Osteoblast (primary cell): ENCODE results near the gene CCDC92. TPM values are rescaled to one million over a fixed set of nuclear protein-coding genes. Genes with fewer than 3 reads are reported as not detected.

Source experiments
- DNase-seq: peaks from one replicate; pipeline ENCODE4 v3.0.0; 2011; ENCODE audit warnings: low spot score, mixed read lengths; ENCODE audit not compliant: insufficient read length; ENCODE audit errors: missing footprints
- H2AFZ ChIP-seq: 2 replicates; pipeline ENCODE4 v1.6.0; 2011; ENCODE audit warnings: mild to moderate bottlenecking, low read length
- H3K27ac ChIP-seq: 2 replicates; pipeline ENCODE4 v1.5.1; 2011; ENCODE audit warnings: mild to moderate bottlenecking, low read depth, low read length, moderate library complexity
- H3K27me3 ChIP-seq: 2 replicates; pipeline ENCODE4 v1.6.0; 2012; ENCODE audit warnings: mild to moderate bottlenecking, control low read depth, inconsistent platforms, low read length, moderate library complexity; ENCODE audit not compliant: insufficient read depth
- H3K36me3 ChIP-seq: 2 replicates; pipeline ENCODE4 v1.5.1; 2011; ENCODE audit warnings: mild to moderate bottlenecking, low read length, control low read depth, moderate library complexity; ENCODE audit not compliant: insufficient read depth
- H3K4me1 ChIP-seq: 2 replicates; pipeline ENCODE4 v1.5.1; 2011; ENCODE audit warnings: mild to moderate bottlenecking, low read length, control low read depth, moderate library complexity; ENCODE audit not compliant: insufficient read depth
- H3K4me2 ChIP-seq: 2 replicates; pipeline ENCODE4 v1.6.0; 2011; ENCODE audit warnings: mild to moderate bottlenecking, low read length; ENCODE audit not compliant: insufficient read depth
- H3K4me3 ChIP-seq: fragments of 200-600 bp; sonication (generic); 3 replicates; pipeline ENCODE4 v1.5.1; 2012; ENCODE audit warnings: mild to moderate bottlenecking, low read length, inconsistent platforms; ENCODE audit not compliant: insufficient read depth
- H3K79me2 ChIP-seq: 2 replicates; pipeline ENCODE4 v1.6.0; 2012; ENCODE audit warnings: mild to moderate bottlenecking, low read length, control low read depth, inconsistent platforms; ENCODE audit not compliant: insufficient read depth
- H3K9me3 ChIP-seq: 2 replicates; pipeline ENCODE4 v1.5.1; 2011; ENCODE audit warnings: low read depth, low read length, control low read depth
- H4K20me1 ChIP-seq: 2 replicates; pipeline ENCODE4 v1.6.0; 2012; ENCODE audit warnings: mild to moderate bottlenecking, low read length, control low read depth; ENCODE audit not compliant: insufficient read depth
- CTCF ChIP-seq: IDR thresholded peaks from 2 replicates; pipeline ENCODE4 v1.5.1; 2011; ENCODE audit warnings: mild to moderate bottlenecking, low read depth, low read length, moderate library complexity; ENCODE audit errors: extremely low read depth
- total RNA-seq: library from RNA; depleted of rRNA; stranded (reverse); fragments of >200 nt; gene quantifications from 2 replicates; pipeline ENCODE4 v1.2.3, GENCODE V29; 2012

CCDC92 gene
- total RNA-seq, 1 donor = 25.7 TPM

- no peak overlapping the region for H2AFZ ChIP-seq
- no peak for DNase-seq
- peaks cover 30% of the 10 kb centered on the region for H3K36me3 ChIP-seq
- H3K79me2 ChIP-seq = no peaks in the 10 kb centered on the region
- no peak overlapping the region for H3K4me3 ChIP-seq
- TF ChIP-seq CTCF = no peak
- H3K4me1 ChIP-seq = peaks cover 10% of the 10 kb centered on the region
- H4K20me1 ChIP-seq = no peaks in the 10 kb centered on the region
- H3K27ac ChIP-seq = no peak overlapping the region
- no peak overlapping the region for H3K4me2 ChIP-seq
- no peaks in the 10 kb centered on the region for H3K9me3 ChIP-seq
- peaks cover 4% of the 10 kb centered on the region for H3K27me3 ChIP-seq
Observed at GRCh38 chr12:123934829-123935228, 37.8 kb downstream of the CCDC92 start.

- Histone ChIP-seq H3K79me2 (no peaks in the 10 kb centered on the region), H3K4me2 (no peak overlapping the region), H3K9me3 (no peaks in the 10 kb centered on the region), H3K27me3 (peaks cover 4% of the 10 kb centered on the region), H4K20me1 (no peaks in the 10 kb centered on the region), H3K27ac (no peak overlapping the region), H2AFZ (no peak overlapping the region), H3K4me3 (no peak overlapping the region), H3K4me1 (peaks cover 10% of the 10 kb centered on the region), H3K36me3 (peaks cover 24% of the 10 kb centered on the region)
- TF ChIP-seq CTCF = no peak
- DNase-seq = no peak
Observed at GRCh38 chr12:123934016-123934620, 38.5 kb downstream of the CCDC92 start.

GRCh38 chr12:123933214-123933613, 39.4 kb downstream of the CCDC92 start:
- H3K27ac ChIP-seq = no peak overlapping the region
- peaks cover 6% of the 10 kb centered on the region for H3K4me1 ChIP-seq
- peaks cover 4% of the 10 kb centered on the region for H3K27me3 ChIP-seq
- no peaks in the 10 kb centered on the region for H3K9me3 ChIP-seq
- H2AFZ ChIP-seq = no peak overlapping the region
- H3K36me3 ChIP-seq = peaks cover 24% of the 10 kb centered on the region
- no peak for DNase-seq
- no peaks in the 10 kb centered on the region for H3K79me2 ChIP-seq
- no peak for TF ChIP-seq CTCF
- H3K4me2 ChIP-seq = no peak overlapping the region
- no peaks in the 10 kb centered on the region for H4K20me1 ChIP-seq
- no peak overlapping the region for H3K4me3 ChIP-seq

GRCh38 chr12:123931686-123932321, 40.8 kb downstream of the CCDC92 start:
- Histone ChIP-seq H3K79me2 (no peaks in the 10 kb centered on the region), H3K27me3 (peaks cover 4% of the 10 kb centered on the region), H3K36me3 (peaks cover 16% of the 10 kb centered on the region), H2AFZ (no peak overlapping the region), H3K9me3 (no peaks in the 10 kb centered on the region), H3K27ac (no peak overlapping the region), H3K4me1 (no peaks in the 10 kb centered on the region), H3K4me2 (no peak overlapping the region), H3K4me3 (no peak overlapping the region), H4K20me1 (no peaks in the 10 kb centered on the region)
- TF ChIP-seq CTCF = no peak
- no peak for DNase-seq
